Epithelial cell of proximal tubule (primary cell): Measurements from ENCODE around the gene DAAM1. TPM values are rescaled to one million over a fixed set of nuclear protein-coding genes. Genes with fewer than 3 reads are reported as not detected.

ENCODE experiments used
- DNase-seq: peaks from one replicate; pipeline ENCODE4 v3.0.0-alpha.2; 2011; ENCODE audit warnings: low read depth
- H3K4me3 ChIP-seq: 2 replicates; pipeline ENCODE4 v1.5.1; 2011; ENCODE audit warnings: low read depth, mild to moderate bottlenecking, low read length
- total RNA-seq: library from RNA; depleted of rRNA; stranded (reverse); fragments of >200 nt; gene quantifications from 2 replicates; pipeline ENCODE4 v1.2.3, GENCODE V29; 2015
- TF ChIP-seq, protein P1 (sequence below): conservative IDR thresholded peaks from 2 replicates; pipeline ENCODE4 v1.5.1; 2012; ENCODE audit warnings: low read depth, mild to moderate bottlenecking, low read length

Gene DAAM1
- total RNA-seq, 1 donor from 2014 or later: 17.5 TPM

DNA sequence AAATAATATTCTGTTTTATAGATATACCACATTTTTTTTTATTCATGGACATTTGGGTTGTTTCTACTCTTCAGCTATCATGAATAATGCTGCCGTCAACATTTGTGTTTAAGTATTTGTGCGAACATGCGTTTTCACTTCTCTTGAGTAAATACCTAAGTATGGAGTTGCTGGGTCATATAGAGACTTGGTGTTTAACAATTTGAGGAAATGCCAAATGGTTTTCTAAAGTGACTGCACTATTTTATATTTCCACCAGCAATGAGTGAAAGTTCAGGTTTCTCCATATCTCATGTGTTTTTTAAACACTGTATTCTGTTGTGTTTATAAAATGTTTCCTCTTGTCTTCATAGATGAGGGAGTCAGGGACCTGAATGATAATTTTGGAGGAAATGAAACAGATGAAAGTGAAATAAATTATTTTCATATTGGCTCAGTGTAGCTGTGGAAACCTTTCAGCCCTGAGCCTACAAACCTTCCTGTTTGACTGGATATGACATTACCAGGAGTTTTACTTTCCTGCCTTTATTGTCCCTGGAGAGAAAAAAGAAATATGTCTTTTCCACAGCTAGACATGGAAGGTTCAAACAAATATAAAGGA lies 26.3 kb downstream of the DAAM1 start:
- no peak overlapping the region for H3K4me3 ChIP-seq
- TF ChIP-seq, protein P1, sequence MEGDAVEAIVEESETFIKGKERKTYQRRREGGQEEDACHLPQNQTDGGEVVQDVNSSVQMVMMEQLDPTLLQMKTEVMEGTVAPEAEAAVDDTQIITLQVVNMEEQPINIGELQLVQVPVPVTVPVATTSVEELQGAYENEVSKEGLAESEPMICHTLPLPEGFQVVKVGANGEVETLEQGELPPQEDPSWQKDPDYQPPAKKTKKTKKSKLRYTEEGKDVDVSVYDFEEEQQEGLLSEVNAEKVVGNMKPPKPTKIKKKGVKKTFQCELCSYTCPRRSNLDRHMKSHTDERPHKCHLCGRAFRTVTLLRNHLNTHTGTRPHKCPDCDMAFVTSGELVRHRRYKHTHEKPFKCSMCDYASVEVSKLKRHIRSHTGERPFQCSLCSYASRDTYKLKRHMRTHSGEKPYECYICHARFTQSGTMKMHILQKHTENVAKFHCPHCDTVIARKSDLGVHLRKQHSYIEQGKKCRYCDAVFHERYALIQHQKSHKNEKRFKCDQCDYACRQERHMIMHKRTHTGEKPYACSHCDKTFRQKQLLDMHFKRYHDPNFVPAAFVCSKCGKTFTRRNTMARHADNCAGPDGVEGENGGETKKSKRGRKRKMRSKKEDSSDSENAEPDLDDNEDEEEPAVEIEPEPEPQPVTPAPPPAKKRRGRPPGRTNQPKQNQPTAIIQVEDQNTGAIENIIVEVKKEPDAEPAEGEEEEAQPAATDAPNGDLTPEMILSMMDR: no peak
- DNase-seq: no peak

DNA sequence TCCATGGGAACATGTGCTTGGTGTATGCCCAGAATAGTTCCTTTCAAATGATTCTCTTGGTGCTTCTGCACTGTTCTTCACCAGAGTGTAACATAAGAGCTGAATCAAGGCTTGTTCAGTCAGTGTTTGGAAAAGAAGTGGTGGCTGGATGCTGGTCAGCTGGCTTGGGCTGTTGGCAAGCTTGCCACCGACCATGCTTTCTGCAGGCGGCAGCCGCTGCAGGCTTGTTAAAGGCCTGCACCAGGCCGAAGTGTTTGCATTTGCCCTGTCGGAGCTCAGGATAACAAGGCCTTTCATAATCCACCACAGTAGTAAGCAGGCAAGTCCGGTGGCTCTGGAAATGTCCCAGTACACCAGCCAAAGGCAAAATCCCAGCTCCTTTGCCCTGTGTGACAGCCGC lies 26.9 kb downstream of the DAAM1 start:
- DNase-seq: no peak
- TF ChIP-seq, protein P1: no peak
- H3K4me3 ChIP-seq: no peak overlapping the region

DNA sequence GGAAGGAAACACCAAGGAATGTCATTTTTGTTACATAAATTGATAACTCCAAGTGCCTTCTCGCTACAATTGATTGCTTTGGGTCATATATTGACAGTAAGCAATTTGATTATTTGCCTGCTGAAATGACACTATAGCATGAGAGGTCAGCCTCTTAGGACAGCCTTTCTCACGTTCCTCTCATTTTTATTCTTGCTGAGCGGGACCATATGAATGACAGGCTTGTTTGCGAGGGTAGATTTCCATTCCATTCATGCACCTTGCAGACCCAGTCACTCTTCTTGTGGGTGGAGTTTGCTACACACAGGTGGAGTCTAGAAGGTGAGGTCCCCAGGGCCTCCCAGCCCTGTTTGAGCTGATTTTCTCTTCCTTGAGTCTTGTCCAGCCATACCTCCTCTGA lies 27.3 kb downstream of the DAAM1 start:
- TF ChIP-seq, protein P1: no peak
- no peak for DNase-seq
- H3K4me3 ChIP-seq: no peak overlapping the region

DNA sequence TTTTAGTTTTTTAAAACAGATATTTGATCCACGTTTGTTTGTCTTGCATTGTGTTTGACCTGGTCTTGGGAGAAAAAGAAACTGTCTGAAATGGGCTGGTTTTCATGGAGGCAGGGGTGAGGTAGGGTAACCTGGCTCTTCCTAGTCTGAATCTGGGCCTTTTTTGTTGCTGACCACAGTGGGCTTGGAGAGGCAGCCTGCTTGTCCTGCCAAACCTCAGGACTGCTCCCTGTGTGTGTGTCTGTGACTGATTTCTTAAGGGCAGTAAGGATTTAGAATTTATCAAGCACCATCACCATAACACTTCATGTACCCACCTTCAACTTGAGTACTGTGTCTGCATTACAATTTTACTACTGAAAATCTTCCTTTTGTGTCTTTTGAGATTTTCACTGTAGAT lies 28.5 kb downstream of the DAAM1 start:
- no peak overlapping the region for H3K4me3 ChIP-seq
- DNase-seq: no peak
- TF ChIP-seq, protein P1: no peak

DNA sequence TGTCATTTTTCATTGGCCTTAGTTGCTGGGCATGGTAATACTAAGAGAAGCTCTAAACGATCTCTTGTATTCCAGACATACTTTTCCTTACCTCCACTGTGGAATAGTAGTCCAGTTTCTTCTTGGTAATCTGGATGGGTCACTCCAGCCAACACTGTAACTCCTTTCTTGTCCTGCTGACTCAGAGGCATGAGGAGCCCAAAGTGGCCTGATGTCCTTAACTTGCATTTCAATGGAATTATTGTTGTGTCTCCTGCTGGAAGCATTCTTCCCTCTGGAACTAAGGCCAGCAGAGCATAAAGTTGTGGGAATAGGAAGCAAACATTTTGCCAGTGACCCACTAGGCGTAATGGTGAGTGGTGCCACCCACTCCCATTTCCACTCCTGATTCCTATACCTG lies 33.1 kb downstream of the DAAM1 start:
- no peak overlapping the region for H3K4me3 ChIP-seq
- DNase-seq: no peak
- TF ChIP-seq, protein P1: no peak

DNA sequence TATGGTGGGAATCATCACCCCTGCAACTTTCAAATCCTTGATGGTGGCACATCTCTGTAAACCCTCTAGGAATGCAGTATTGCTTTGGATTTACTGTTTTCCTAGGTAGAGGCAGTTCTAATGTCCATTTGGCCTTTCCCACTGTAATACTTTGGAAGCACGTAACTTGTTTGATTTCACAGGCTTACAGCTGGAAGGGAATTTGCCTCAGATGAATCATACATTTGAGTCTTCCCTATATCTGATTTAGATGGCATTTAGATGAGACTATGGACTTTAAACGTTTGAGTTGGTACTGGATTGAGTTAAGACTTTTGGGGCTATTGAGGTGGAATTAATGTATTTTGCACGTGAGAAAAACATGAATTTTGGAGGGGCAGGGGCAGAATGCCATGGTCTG lies 35.9 kb downstream of the DAAM1 start:
- no peak for DNase-seq
- TF ChIP-seq, protein P1: no peak
- H3K4me3 ChIP-seq: no peak overlapping the region

DNA sequence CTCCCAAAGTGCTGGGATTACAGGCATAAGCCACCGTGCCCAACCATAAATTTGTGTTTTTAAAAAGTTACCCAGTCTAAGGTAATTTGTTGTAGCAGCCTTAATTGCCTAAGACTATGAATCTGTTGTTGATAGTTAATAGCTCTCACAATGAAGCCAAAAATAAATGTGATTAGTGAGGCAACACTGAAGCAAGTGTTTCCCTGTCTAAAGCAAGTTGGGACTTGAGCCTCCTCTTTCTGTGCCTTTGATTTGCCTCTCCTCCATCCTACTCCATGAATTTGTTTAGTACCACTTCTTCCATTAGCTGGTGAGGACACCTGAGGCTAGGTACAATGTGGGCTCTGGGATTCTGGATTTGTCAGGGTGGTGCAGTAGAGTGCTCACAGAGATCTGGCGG lies 36.8 kb downstream of the DAAM1 start:
- no peak overlapping the region for H3K4me3 ChIP-seq
- no peak for DNase-seq
- TF ChIP-seq, protein P1: no peak
